Measurements from ENCODE around the gene OTOA.

GRCh38 chr16:21664801-21665492 is 1.2 kb downstream of the OTOA start:
- TF ChIP-seq POLR2AphosphoS5 (IDR thresholded peaks at IDR 0.05; ENCODE audit: low read depth, low read length) (no peak), TAF1 (IDR thresholded peaks at IDR 0.05; ENCODE audit: borderline replicate concordance, low read depth, low read length) (no peak)
